GM21447 (cell line): ENCODE data around the gene LYRM4.
A peak's percentile ranks its signal among the peaks of the same experiment; 100 is the strongest.

Source experiments
- ATAC-seq: cut with Tn5 transposase; IDR thresholded peaks from one replicate; pipeline ENCODE4 v1.9.1; 2021; ENCODE audit not compliant: unreplicated experiment

LYRM4 gene

GRCh38 chr6:5282191-5282623, 21.5 kb upstream of the LYRM4 start:
- no peak for ATAC-seq

- ATAC-seq: no peak
Observed at GRCh38 chr6:5280920-5281319, 20.2 kb upstream of the LYRM4 start.

GRCh38 chr6:5279891-5280338, 19.2 kb upstream of the LYRM4 start:
- ATAC-seq: no peak

- no peak for ATAC-seq
Observed at GRCh38 chr6:5278565-5279120, 17.9 kb upstream of the LYRM4 start.

- ATAC-seq: peak; percentile 82
Observed at GRCh38 chr6:5278047-5278446, 17.3 kb upstream of the LYRM4 start.

GRCh38 chr6:5277589-5277988, 16.8 kb upstream of the LYRM4 start:
- no peak for ATAC-seq

- ATAC-seq: no peak
Observed at GRCh38 chr6:5276581-5276980, 15.8 kb upstream of the LYRM4 start.

- no peak for ATAC-seq
Observed at GRCh38 chr6:5275497-5275896, 14.7 kb upstream of the LYRM4 start.

GRCh38 chr6:5274231-5274630, 13.5 kb upstream of the LYRM4 start:
- ATAC-seq: no peak

GRCh38 chr6:5271926-5272325, 11.2 kb upstream of the LYRM4 start:
- ATAC-seq: no peak

- ATAC-seq: no peak
Observed at GRCh38 chr6:5270093-5270680, 9.4 kb upstream of the LYRM4 start.

GRCh38 chr6:5266423-5266822, 5.7 kb upstream of the LYRM4 start:
- ATAC-seq: no peak

- ATAC-seq: no peak
Observed at GRCh38 chr6:5261545-5262109, 877 bp upstream of the LYRM4 start.

GRCh38 chr6:5260111-5260620, 584 bp downstream of the LYRM4 start:
- peak; percentile 69 for ATAC-seq

GRCh38 chr6:5259428-5259827, 1.3 kb downstream of the LYRM4 start:
- no peak for ATAC-seq

GRCh38 chr6:5257400-5257799, 3.4 kb downstream of the LYRM4 start:
- ATAC-seq: no peak

- ATAC-seq: no peak
Observed at GRCh38 chr6:5256952-5257351, 3.8 kb downstream of the LYRM4 start.

GRCh38 chr6:5250911-5251310, 9.8 kb downstream of the LYRM4 start:
- ATAC-seq: no peak

- no peak for ATAC-seq
Observed at GRCh38 chr6:5250451-5250850, 10.3 kb downstream of the LYRM4 start.

GRCh38 chr6:5249451-5250122, 11.2 kb downstream of the LYRM4 start:
- ATAC-seq: no peak

GRCh38 chr6:5248302-5249098, 12.2 kb downstream of the LYRM4 start:
- no peak for ATAC-seq
